COLO668 (cell line): Measurements from ENCODE around the gene RSRC1.
"Not testable (repeated sequence)": the region's sequence is repeated elsewhere in the genome, so short reads cannot be mapped to it uniquely, and the experiment has no call there.

ENCODE experiments used
- DNase-seq: peaks from one replicate; lab custom pipeline; 2025; ENCODE audit not compliant: unreplicated experiment; lab: John Stamatoyannopoulos, UW

RSRC1 gene

DNA sequence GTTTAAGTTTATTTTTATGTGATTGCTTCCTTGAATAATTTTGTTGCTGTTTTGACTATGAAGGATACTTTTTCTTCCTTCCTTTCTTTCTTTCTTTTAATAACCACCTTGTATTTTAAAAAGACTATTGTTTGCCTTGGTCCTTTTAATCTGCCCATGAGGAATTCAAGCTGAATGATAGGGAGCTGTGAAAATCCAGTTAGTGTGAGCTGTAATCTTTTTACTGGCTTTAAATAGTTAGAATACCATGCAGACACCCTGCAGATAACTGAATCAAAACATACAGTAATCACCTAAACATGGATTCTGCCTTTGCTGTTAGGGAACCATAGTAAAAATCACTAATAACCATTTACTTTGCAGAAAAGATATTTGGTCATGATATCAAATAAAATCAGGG is 110.7 kb downstream of the RSRC1 start:
- no peak for DNase-seq

DNA sequence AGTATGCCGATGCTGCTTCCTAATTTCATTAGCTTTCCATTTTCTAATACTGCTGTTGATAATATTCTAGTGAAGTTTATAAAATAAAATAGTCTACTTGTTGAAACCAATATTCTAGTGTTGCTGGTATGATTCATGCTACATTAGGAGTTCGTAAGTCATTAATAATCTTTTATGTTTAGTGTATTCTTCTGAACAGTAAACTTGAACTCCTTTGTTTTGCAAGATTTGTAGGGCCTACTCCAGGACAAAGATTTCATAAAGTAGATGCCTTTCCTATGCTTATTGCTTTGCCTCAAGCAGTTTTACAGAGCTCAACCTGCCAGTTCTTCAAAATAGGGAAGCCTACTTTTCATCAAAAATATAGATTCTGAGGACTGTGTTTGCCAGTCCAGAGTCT is 111.5 kb downstream of the RSRC1 start:
- no peak for DNase-seq

DNA sequence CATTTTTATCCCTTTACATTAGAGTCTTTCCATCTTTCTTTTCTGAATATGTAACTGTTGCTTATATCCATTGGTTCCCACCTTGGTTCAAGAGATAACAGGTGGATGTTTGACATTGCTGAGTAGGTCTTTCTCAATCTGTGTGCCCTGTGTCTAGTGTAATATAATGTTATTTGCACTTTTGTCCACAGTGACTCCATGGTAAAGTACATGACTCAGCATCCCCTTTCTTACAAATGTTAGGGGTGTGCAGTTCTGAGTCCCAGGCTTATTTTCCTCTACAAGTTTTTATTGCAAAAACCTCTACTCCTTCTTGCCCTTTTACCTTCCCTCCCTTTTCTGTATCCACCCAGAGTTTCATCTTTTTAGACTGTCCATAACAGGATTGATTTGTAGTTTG is 116.5 kb downstream of the RSRC1 start:
- DNase-seq = no peak

- not testable (repeated sequence) for DNase-seq
Measured at GRCh38 chr3:158228942-158229341, 119.1 kb downstream of the RSRC1 start.

GRCh38 chr3:158233791-158234190 is 123.9 kb downstream of the RSRC1 start:
- DNase-seq = no peak

- no peak for DNase-seq
Measured at GRCh38 chr3:158244274-158244673, 134.4 kb downstream of the RSRC1 start.

- no peak for DNase-seq
Measured at GRCh38 chr3:158247288-158247687, 137.4 kb downstream of the RSRC1 start.

GRCh38 chr3:158248261-158248660 is 138.4 kb downstream of the RSRC1 start:
- no peak for DNase-seq

DNA sequence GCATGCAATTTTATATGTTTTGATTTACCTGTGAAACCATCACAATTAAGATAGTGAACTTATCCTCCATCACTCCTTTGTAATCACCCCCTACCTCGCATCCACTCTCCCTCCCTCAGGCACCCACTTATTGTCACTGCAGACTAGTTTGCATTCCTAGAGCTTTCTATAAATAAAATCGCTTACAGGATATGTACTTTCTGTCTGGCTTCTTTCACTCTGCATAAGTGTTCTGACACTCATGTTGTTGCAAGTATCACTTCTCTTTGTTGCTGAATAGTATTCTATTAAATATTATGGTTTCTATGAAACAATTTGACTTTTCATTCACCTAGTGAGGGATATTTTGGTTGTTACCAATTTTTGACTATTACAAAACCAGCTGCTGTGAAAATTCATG is 139.3 kb downstream of the RSRC1 start:
- DNase-seq = no peak

DNA sequence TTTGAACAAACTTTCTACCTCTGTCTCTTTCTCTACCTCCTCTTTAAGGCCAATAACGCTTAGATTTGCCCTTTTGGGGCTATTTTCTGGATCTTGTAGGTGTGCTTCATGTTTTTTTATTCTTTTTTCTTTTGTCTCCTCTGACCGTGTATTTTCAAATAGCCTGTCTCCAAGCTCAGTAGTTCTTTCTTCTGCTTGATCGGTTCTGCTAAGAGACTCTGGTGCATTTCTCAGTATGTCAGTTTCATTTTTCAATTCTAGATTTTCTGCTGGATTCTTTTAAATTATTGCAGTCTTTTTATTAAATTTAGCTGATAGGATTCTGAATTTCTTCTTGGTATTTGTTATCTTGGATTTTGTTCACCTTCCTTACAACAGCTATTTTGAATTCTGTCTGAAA is 148.7 kb downstream of the RSRC1 start:
- no peak for DNase-seq

GRCh38 chr3:158260392-158260791 is 150.5 kb downstream of the RSRC1 start:
- no peak for DNase-seq

DNA sequence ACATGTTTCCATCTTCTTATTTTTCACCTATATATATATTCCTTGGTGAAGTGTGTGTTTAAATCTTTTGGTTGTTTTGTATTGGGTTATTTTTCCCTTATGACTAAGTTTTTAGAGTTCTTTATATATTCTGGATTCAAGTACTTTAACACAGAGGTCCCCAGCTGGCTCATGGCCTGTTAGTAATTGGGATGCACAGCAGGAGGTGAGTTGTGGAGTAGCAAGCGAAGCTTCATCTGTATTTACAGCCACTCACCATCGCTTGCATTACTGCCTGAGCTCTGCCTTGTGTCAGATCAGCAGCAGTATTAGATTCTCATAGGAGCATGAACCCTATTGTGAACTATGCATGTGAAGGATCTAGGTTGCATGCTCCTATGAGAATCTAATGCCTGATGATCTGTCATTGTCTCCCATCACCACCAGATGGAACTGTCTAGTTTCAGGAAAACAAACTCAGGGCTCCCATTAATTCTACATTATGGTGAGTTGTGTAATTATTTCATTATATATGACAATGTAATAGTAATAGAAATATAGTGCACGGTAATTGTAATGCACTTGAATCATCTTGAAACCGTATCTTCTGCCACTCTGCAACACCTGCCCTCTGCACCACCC is 151.6 kb downstream of the RSRC1 start:
- DNase-seq = no peak

- DNase-seq = no peak
Measured at GRCh38 chr3:158264894-158265293, 155.0 kb downstream of the RSRC1 start.

GRCh38 chr3:158267015-158267414 is 157.1 kb downstream of the RSRC1 start:
- DNase-seq = no peak

- no peak for DNase-seq
Measured at GRCh38 chr3:158269942-158270341, 160.1 kb downstream of the RSRC1 start.

DNA sequence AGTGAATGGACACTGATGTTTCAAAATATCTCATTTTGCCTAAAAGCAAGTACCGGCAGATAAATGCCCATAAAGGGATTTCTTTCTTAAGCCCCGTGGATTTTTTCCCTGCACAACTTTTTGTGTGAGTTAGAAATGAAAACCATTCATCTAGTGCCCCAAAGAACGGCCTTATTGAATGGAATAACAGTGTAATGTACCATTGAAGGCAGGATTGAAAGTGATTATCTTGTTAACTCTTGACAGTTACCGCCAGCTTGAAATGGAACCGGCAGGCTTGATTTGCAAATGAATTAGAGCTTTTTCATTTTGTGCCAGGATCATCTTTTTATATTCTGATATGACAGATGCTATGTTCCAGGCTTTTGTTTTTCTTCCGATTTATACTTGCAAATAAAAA is 162.2 kb downstream of the RSRC1 start:
- no peak for DNase-seq

GRCh38 chr3:158273656-158274055 is 163.8 kb downstream of the RSRC1 start:
- DNase-seq = no peak

DNA sequence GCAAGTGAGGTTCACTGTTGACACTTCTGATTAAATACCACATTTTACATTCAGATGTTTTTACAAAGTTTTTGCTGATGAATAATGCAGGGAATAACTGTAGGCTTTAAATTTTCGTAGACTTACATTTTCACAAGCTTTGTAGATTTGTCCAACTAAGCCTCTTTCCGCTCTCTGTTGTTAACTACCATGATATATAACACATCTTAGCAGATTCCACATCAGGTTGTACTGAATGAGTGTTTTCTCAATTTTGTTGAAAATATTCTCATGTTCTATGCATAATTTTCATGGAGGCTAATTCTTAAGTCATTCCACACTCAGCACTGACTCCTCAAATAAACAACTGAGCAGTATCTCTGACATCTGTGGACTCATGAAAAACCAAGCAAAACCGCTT is 168.3 kb downstream of the RSRC1 start:
- no peak for DNase-seq

DNA sequence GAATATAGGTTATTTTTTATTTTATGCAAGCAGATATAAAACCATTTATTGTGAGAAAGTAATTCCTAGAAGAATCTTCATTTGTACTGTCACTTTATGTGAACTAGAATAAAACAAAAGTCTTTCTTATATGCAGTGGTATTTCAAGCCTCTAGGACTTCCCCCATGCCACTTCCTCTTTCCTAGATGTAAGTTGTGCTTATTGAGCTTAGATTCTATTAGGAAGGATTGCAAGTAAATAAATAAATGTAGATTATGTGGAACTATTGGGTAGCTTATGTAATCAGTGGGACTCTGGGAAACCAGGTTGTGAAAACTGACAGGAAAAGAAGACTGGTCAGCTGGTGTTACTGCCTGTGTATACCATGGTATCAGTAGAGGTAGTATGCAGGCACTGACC is 169.7 kb downstream of the RSRC1 start:
- DNase-seq = no peak

- no peak for DNase-seq
Measured at GRCh38 chr3:158295771-158296170, 185.9 kb downstream of the RSRC1 start.

DNA sequence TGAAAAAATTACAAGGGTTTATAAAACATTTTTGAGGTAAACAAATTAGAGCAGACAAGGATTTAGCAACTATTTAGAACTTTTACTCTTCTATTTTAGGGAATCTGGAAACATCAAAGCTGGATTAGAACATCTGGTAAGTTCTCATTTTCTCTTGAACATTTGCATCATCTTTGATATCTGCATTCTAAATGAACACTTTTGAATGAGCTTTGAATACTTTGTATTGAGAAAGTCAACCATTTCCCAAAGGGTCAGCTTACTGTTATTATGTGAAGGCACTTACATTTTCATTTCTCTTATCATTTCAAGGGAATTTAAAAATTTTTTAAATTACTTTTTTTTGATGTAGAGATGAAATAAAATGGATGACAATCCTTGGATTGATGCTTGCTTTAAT is 188.1 kb downstream of the RSRC1 start:
- no peak for DNase-seq

- no peak for DNase-seq
Measured at GRCh38 chr3:158308236-158308928, 198.5 kb downstream of the RSRC1 start.

GRCh38 chr3:158312560-158313141 is 202.8 kb downstream of the RSRC1 start:
- no peak for DNase-seq
